GM23248 (cell line): ENCODE measurements around the gene STX8. TPM values are rescaled to one million over a fixed set of nuclear protein-coding genes. Genes with fewer than 3 reads are reported as not detected.
"Not testable (repeated sequence)": the region's sequence is repeated elsewhere in the genome, so short reads cannot be mapped to it uniquely, and the experiment has no call there.

Experiments
- DNase-seq: peaks from one replicate; pipeline ENCODE4 v3.0.0-alpha.2; 2015
- H2AFZ ChIP-seq: fragments of 200-600 bp; sonication (generic); 2 replicates; pipeline ENCODE4 v1.6.1; 2016; ENCODE audit warnings: antibody characterized with exemption
- H3F3A ChIP-seq: fragments of 200-600 bp; sonication (generic); 2 replicates; pipeline ENCODE4 v1.6.1; 2016; ENCODE audit warnings: mild to moderate bottlenecking, antibody characterized with exemption, mixed run types; ENCODE audit not compliant: insufficient read depth
- H3K27ac ChIP-seq: fragments of 200-600 bp; sonication (generic); 2 replicates; pipeline ENCODE4 v1.5.1; 2016; ENCODE audit warnings: mild to moderate bottlenecking
- H3K27me3 ChIP-seq: fragments of 200-600 bp; sonication (generic); replicated peaks from 2 replicates; pipeline ENCODE4 v1.6.1; 2016; ENCODE audit warnings: mild to moderate bottlenecking; ENCODE audit not compliant: insufficient read depth
- H3K36me3 ChIP-seq: fragments of 200-600 bp; sonication (generic); 2 replicates; pipeline ENCODE4 v1.6.1; 2016; ENCODE audit warnings: low read depth, mild to moderate bottlenecking
- H3K4me1 ChIP-seq: fragments of 200-600 bp; sonication (generic); 2 replicates; pipeline ENCODE4 v1.6.1; 2016; ENCODE audit warnings: mild to moderate bottlenecking; ENCODE audit not compliant: insufficient read depth
- H3K4me2 ChIP-seq: fragments of 200-600 bp; sonication (generic); one replicate; pipeline ENCODE4 v1.6.1; 2016; ENCODE audit warnings: mild to moderate bottlenecking; ENCODE audit not compliant: unreplicated experiment
- H3K4me3 ChIP-seq: fragments of 200-600 bp; sonication (generic); 2 replicates; pipeline ENCODE4 v1.5.1; 2016; ENCODE audit warnings: mild to moderate bottlenecking
- H3K79me2 ChIP-seq: fragments of 200-600 bp; sonication (generic); 2 replicates; pipeline ENCODE4 v1.6.1; 2016; ENCODE audit warnings: mild to moderate bottlenecking; ENCODE audit not compliant: insufficient read depth
- H3K9ac ChIP-seq: fragments of 200-600 bp; sonication (generic); 2 replicates; pipeline ENCODE4 v1.6.1; 2016; ENCODE audit warnings: mild to moderate bottlenecking
- H3K9me2 ChIP-seq: fragments of 200-600 bp; sonication (generic); 2 replicates; pipeline ENCODE4 v1.6.1; 2016; ENCODE audit warnings: mixed run types, mild to moderate bottlenecking, moderate library complexity; ENCODE audit not compliant: insufficient read depth
- H3K9me3 ChIP-seq: fragments of 200-600 bp; sonication (generic); one replicate; pipeline ENCODE4 v1.6.1; 2017; ENCODE audit warnings: low read depth
- H4K20me1 ChIP-seq: fragments of 200-600 bp; sonication (generic); 2 replicates; pipeline ENCODE4 v1.6.0; 2016; ENCODE audit not compliant: insufficient read depth
- EZH2 ChIP-seq: fragments of 200-600 bp; sonication (generic); IDR thresholded peaks from 2 replicates; pipeline ENCODE4 v1.6.1; 2018; ENCODE audit warnings: antibody characterized with exemption, mild to moderate bottlenecking; ENCODE audit not compliant: insufficient read depth, poor library complexity, severe bottlenecking
- EZH2phosphoT487 ChIP-seq: fragments of 200-600 bp; sonication (generic); IDR thresholded peaks from 2 replicates; pipeline ENCODE4 v1.6.1; 2018; ENCODE audit warnings: antibody characterized with exemption, moderate library complexity, mild to moderate bottlenecking, low read depth; ENCODE audit not compliant: insufficient read depth
- WGBS, 2 experiments: methylation state at CpG; one replicate each; pipeline ENCODE4 v1.1.6; 2015 to 2017; ENCODE audit warnings: low lambda C conversion rate in 2 of 2, low coverage in 1 of 2; ENCODE audit errors: missing lambda C conversion rate in 2 of 2; 5-methylcytosine and 5-hydroxymethylcytosine counted together
- in situ Hi-C: fragments of 300-500 bp; cut with MboI; formaldehyde crosslinking; loops from 2 replicates; pipeline ENCODE4 v1.15.0; 2020
- polyA plus RNA-seq: library from polyadenylated mRNA; unstranded; fragments of >200 nt; fragmentation: Nextera tagmentation; extraction: Ambion mirVana; gene quantifications from 2 replicates; pipeline ENCODE4 v1.2.1, GENCODE V29; 2016
- total RNA-seq: library from RNA; depleted of rRNA; stranded (reverse); fragments of >200 nt; shearing (Covaris generic); gene quantifications from 2 replicates; pipeline ENCODE4 v1.2.3, GENCODE V29; 2014

STX8 gene
- total and polyA plus RNA-seq, 2 experiments from 2014 or later = 40.7 to 84.3 TPM

DNA sequence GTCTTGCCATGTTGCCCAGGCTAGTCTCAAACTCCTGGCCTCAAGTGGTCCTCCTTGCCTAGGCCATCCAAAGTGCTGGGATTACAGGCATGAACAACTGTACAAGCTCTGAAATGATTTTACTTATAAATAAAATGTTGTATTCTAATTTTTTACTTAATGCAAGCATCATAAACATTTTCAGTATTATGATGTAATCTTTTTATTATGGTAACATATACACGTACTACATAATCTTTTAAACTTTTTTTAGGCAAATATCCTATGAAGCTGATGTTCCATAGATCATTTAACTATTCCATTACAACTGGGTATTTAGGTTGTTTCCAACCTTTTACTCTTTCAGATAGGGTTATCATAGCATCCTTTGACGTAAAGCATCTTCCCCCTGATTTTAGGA is 35.9 kb upstream of the STX8 start:
- H3K4me3 ChIP-seq = no peak overlapping the region
- no peak for TF ChIP-seq EZH2phosphoT487
- no peak for TF ChIP-seq EZH2
- H3K4me2 ChIP-seq = no peak overlapping the region
- WGBS, 2 experiments = 24 to 36% methylated on average over 2 of the region's 2 CpGs
- H3K4me1 ChIP-seq = no peaks in the 10 kb centered on the region
- H3K27ac ChIP-seq = no peak overlapping the region
- H3K27me3 ChIP-seq = no peaks in the 10 kb centered on the region
- no peaks in the 10 kb centered on the region for H3K79me2 ChIP-seq
- H3K36me3 ChIP-seq = no peaks in the 10 kb centered on the region
- no peaks in the 10 kb centered on the region for H3F3A ChIP-seq
- no peaks in the 10 kb centered on the region for H4K20me1 ChIP-seq
- H3K9ac ChIP-seq = no peak overlapping the region
- no peaks in the 10 kb centered on the region for H3K9me3 ChIP-seq
- H2AFZ ChIP-seq = no peak overlapping the region
- in situ Hi-C loops = no loop called here
- H3K9me2 ChIP-seq = no peaks in the 10 kb centered on the region
- no peak for DNase-seq

GRCh38 chr17:9607058-9607457 is 31.4 kb upstream of the STX8 start:
- H3K4me2 ChIP-seq, H3K9me2 ChIP-seq, H3K4me3 ChIP-seq, H3K9ac ChIP-seq, H3K27me3 ChIP-seq, H3F3A ChIP-seq, in situ Hi-C loops, H4K20me1 ChIP-seq, H3K9me3 ChIP-seq, H3K27ac ChIP-seq, H3K79me2 ChIP-seq, H3K36me3 ChIP-seq, DNase-seq, H3K4me1 ChIP-seq, H2AFZ ChIP-seq: not testable (repeated sequence)
- WGBS, 2 experiments = 62 to 66% methylated on average over 5 of the region's 5 CpGs

GRCh38 chr17:9606453-9606852 is 30.8 kb upstream of the STX8 start:
- in situ Hi-C loops = no loop called here
- DNase-seq = no peak

GRCh38 chr17:9604583-9604982 is 29.0 kb upstream of the STX8 start:
- H3K9me3 ChIP-seq, H3K9me2 ChIP-seq, H3K4me2 ChIP-seq, H4K20me1 ChIP-seq, H3K27ac ChIP-seq, H3K4me3 ChIP-seq, DNase-seq, H3K27me3 ChIP-seq, H2AFZ ChIP-seq, H3K36me3 ChIP-seq, H3K79me2 ChIP-seq, H3K9ac ChIP-seq, in situ Hi-C loops, H3K4me1 ChIP-seq, H3F3A ChIP-seq: not testable (repeated sequence)
- WGBS, 2 experiments = 82% methylated on average over 5 of the region's 5 CpGs

More at GRCh38 chr17:9606453-9606852, 30.8 kb upstream of the STX8 start:
- Histone ChIP-seq H3K9me2 (no peaks in the 10 kb centered on the region), H4K20me1 (no peaks in the 10 kb centered on the region), H3K4me3 (no peak overlapping the region), H2AFZ (no peak overlapping the region), H3K4me2 (no peak overlapping the region), H3K27me3 (no peaks in the 10 kb centered on the region), H3K79me2 (no peaks in the 10 kb centered on the region), H3K36me3 (no peaks in the 10 kb centered on the region), H3K27ac (no peak overlapping the region), H3K9ac (no peak overlapping the region), H3K9me3 (no peaks in the 10 kb centered on the region), H3F3A (no peaks in the 10 kb centered on the region), H3K4me1 (no peaks in the 10 kb centered on the region)
- no peak for TF ChIP-seq EZH2phosphoT487
- no peak for TF ChIP-seq EZH2
- 68 to 69% methylated on average over 6 of the region's 6 CpGs for WGBS, 2 experiments

DNA sequence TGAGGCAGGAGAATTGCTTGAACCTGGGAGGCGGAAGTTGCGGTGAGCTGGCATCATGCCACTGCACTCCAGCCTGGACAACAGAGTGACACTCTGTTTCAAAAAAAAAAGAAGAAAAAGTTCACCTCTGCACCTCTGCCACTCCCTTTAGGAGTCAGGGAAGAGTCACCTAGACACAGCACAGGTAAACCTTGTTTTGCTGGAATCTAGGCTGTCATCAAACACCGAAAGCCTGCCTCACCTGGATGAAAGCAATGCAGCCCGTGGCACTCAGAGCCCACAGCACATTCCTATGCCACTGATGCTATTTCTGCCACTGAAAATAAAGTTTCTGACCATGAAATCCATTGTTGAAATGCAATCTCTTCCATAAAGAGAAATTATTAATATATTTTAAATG is 23.0 kb upstream of the STX8 start:
- no peaks in the 10 kb centered on the region for H3K27me3 ChIP-seq
- no peaks in the 10 kb centered on the region for H3K9me3 ChIP-seq
- H3K9me2 ChIP-seq = no peaks in the 10 kb centered on the region
- H3K9ac ChIP-seq = no peak overlapping the region
- H4K20me1 ChIP-seq = no peaks in the 10 kb centered on the region
- no peak overlapping the region for H3K4me3 ChIP-seq
- DNase-seq = no peak
- H3K27ac ChIP-seq = no peak overlapping the region
- H3K4me2 ChIP-seq = no peak overlapping the region
- H3K4me1 ChIP-seq = no peaks in the 10 kb centered on the region
- no peaks in the 10 kb centered on the region for H3K79me2 ChIP-seq
- H3K36me3 ChIP-seq = no peaks in the 10 kb centered on the region
- in situ Hi-C loops = no loop called here
- TF ChIP-seq EZH2phosphoT487 (no peak), EZH2 (no peak)
- no peaks in the 10 kb centered on the region for H3F3A ChIP-seq
- no peak overlapping the region for H2AFZ ChIP-seq
- WGBS, 2 experiments = 54 to 78% methylated on average over 2 to 4 of the region's 4 CpGs

DNA sequence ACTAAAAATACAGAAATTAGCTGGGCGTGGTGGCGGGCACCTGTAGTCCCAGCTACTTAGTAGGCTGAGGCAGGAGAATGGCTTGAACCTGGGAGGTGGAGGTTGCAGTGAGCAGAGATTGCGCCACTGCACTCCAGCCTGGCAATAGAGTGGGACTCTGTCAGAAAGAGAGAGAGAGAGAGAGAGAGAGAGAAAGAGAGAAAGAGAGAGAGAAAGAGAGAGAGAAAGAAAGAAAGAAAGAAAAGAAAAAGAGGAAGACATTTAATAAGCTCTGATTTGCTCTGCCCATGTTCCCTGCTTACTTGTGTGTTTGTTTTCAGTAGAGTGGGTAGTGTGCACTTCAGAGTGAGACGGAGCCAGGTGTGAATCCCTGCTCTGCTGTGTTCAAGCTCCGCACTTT is 22.0 kb upstream of the STX8 start:
- 47 to 51% methylated on average over 5 of the region's 5 CpGs for WGBS, 2 experiments
- DNase-seq, H3K9me3 ChIP-seq, H3K79me2 ChIP-seq, H3K27me3 ChIP-seq, H4K20me1 ChIP-seq, in situ Hi-C loops, H3F3A ChIP-seq, H2AFZ ChIP-seq, H3K9me2 ChIP-seq, H3K4me1 ChIP-seq, H3K36me3 ChIP-seq, H3K4me2 ChIP-seq, H3K27ac ChIP-seq, H3K9ac ChIP-seq, H3K4me3 ChIP-seq: not testable (repeated sequence)
